H1 (cell line): ENCODE results near the gene MBD3. TPM values are rescaled to one million over a fixed set of nuclear protein-coding genes. Genes with fewer than 3 reads are reported as not detected.

ENCODE experiments used
- CEBPB ChIP-seq: IDR thresholded peaks from 2 replicates; pipeline ENCODE4 v1.6.1; 2012; ENCODE audit warnings: low read depth, low read length
- GTF2F1 ChIP-seq: IDR thresholded peaks from 2 replicates; pipeline ENCODE4 v1.6.1; 2012; ENCODE audit warnings: low read depth, low read length, improper control_type of control experiment, borderline replicate concordance
- polyA plus RNA-seq, 7 experiments: library from polyadenylated mRNA; depleted of rRNA in 3 of 7; stranded (reverse) in 5 of 7; unstranded in 2 of 7; fragments of >200 nt in 5 of 7; fragments of 200-250 nt in 2 of 7; gene quantifications; 1 replicate in 5 of 7; 2 replicates in 1 of 7; 4 replicates in 1 of 7; pipeline versions ENCODE4 v1.2.1 to v1.2.3, GENCODE V29; 2011 to 2013; ENCODE audit warnings: missing spikeins in 2 of 7, mixed read lengths in 2 of 7
- total RNA-seq: library from RNA; stranded (reverse); fragmentation: NEBNext Ultra II Directional; extraction: Animal tissue kit (Norgen Biotek cat#: 25700); gene quantifications from 2 replicates; pipeline ENCODE4 v1.2.1, GENCODE V29; 2021
- TF ChIP-seq, protein P1 (sequence below): IDR thresholded peaks from 2 replicates; pipeline ENCODE4 v1.6.1; 2012; ENCODE audit warnings: inconsistent platforms

The MBD3 gene
- total and polyA plus RNA-seq, 2 of the 8 experiments (the other 6 are each of a cell fraction or from before 2014, with no cell fraction given) = 88.2 to 110 TPM

DNA sequence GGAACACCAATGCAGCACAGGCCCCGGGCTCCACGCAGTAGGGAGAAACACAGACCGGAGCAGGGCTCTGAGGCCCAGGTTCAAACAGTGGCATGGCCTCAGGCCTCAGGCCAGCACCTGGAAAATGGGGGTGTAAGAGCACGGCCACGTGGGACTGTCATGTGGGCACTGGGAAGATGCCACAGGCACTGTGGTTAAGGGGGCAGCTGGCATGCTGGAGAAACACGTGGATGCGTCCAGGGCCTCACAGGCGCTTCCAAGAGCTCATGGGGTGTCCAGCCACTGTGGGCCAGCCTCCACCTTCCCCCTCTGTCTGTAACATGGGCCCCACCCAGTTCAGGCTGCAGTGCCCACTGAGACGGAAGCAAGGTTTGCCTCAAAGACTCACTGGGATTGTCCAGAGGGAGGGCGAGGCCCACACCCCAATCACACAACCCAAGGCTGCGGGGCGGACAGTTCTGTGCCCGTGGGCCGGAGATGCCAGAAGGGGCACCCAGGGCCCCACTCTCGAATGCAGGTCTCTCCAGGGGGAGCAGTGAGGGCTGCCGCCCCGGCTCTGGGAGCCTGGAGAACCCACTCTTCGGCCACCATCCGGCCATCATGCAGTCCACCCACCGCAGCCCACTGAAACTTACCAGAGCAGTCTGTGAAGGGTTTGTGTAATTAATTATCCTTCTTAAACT lies 6.3 kb upstream of the MBD3 start (continued):
- TF ChIP-seq GTF2F1 (no peak), CEBPB (no peak)
- TF ChIP-seq, protein P1, sequence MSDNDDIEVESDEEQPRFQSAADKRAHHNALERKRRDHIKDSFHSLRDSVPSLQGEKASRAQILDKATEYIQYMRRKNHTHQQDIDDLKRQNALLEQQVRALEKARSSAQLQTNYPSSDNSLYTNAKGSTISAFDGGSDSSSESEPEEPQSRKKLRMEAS = no peak
